CD14-positive monocyte (primary cell): ENCODE results near the gene CREG2. TPM values are rescaled to one million over a fixed set of nuclear protein-coding genes. Genes with fewer than 3 reads are reported as not detected.

Source experiments
- DNase-seq, 3 donors: peaks; one replicate each; pipeline ENCODE4 v3.0.0-alpha.2; 2011 to 2022
- H2AFZ ChIP-seq: 2 replicates; pipeline ENCODE4 v1.6.0; 2012; ENCODE audit warnings: mild to moderate bottlenecking, low read depth, low read length, inconsistent platforms; ENCODE audit not compliant: insufficient read depth, poor library complexity, severe bottlenecking
- H3K27ac ChIP-seq, 2 donors: 1 replicate in 1 of 2; 2 replicates in 1 of 2; pipeline ENCODE4 v1.5.1; 2012 to 2013; ENCODE audit warnings: low read length in 2 of 2, control low read depth in 1 of 2, inconsistent platforms in 1 of 2, low read depth in 1 of 2, mild to moderate bottlenecking in 1 of 2
- H3K27me3 ChIP-seq, 2 donors: one replicate each; pipeline versions ENCODE4 v1.6.0 to v1.6.1; 2011 to 2013; ENCODE audit warnings: low read length in 2 of 2; ENCODE audit not compliant: control insufficient read depth in 2 of 2, insufficient read depth in 2 of 2
- H3K36me3 ChIP-seq, 2 donors: replicated peaks in 1 of 2; 1 replicate in 1 of 2; 2 replicates in 1 of 2; pipeline versions ENCODE4 v1.5.1 to v1.6.1; 2012 to 2013; ENCODE audit warnings: low read length in 2 of 2, control low read depth in 1 of 2, inconsistent platforms in 1 of 2, mild to moderate bottlenecking in 1 of 2; ENCODE audit not compliant: insufficient read depth in 2 of 2, control insufficient read depth in 1 of 2
- H3K4me1 ChIP-seq, 2 donors: 1 replicate in 1 of 2; 2 replicates in 1 of 2; pipeline versions ENCODE4 v1.5.1 to v1.6.1; 2012 to 2013; ENCODE audit warnings: low read length in 2 of 2, control low read depth in 1 of 2, inconsistent platforms in 1 of 2, mild to moderate bottlenecking in 1 of 2, moderate library complexity in 1 of 2; ENCODE audit not compliant: insufficient read depth in 2 of 2, control insufficient read depth in 1 of 2
- H3K4me2 ChIP-seq: replicated peaks from 2 replicates; pipeline ENCODE3; 2012; ENCODE audit warnings: low read length, moderate library complexity, mild to moderate bottlenecking; ENCODE audit not compliant: poor library complexity, severe bottlenecking; ENCODE audit errors: extremely low read depth
- H3K4me3 ChIP-seq, 3 experiments: fragments of 200-600 bp in 1 of 3; sonication (generic) in 1 of 3; replicated peaks in 1 of 3; 1 replicate in 2 of 3; 2 replicates in 1 of 3; pipeline ENCODE4 v1.5.1; 2011 to 2013; ENCODE audit warnings: low read length in 3 of 3, mild to moderate bottlenecking in 3 of 3, control low read depth in 2 of 3, low read depth in 2 of 3, inconsistent platforms in 1 of 3, moderate library complexity in 1 of 3
- H3K79me2 ChIP-seq: 2 replicates; pipeline ENCODE4 v1.6.0; 2012; ENCODE audit warnings: mild to moderate bottlenecking, control low read depth, inconsistent platforms, low read length, moderate library complexity; ENCODE audit not compliant: insufficient read depth
- H3K9ac ChIP-seq: 2 replicates; pipeline ENCODE4 v1.6.0; 2017; ENCODE audit warnings: low read length, mild to moderate bottlenecking; ENCODE audit not compliant: insufficient read depth, poor library complexity, severe bottlenecking
- H3K9me3 ChIP-seq, 2 donors: replicated peaks in 1 of 2; 1 replicate in 1 of 2; 2 replicates in 1 of 2; pipeline versions ENCODE4 v1.5.1 to v1.6.1; 2012 to 2013; ENCODE audit warnings: low read length in 2 of 2, control low read depth in 1 of 2; ENCODE audit not compliant: control insufficient read depth in 1 of 2, insufficient read depth in 1 of 2
- H4K20me1 ChIP-seq: 2 replicates; pipeline ENCODE4 v1.6.0; 2012; ENCODE audit warnings: mild to moderate bottlenecking, low read length, control low read depth, moderate library complexity; ENCODE audit not compliant: insufficient read depth
- H3K27ac Mint-ChIP-seq, 7 donors: one replicate each; pipeline ENCODE4 v1.8.0; 2020; ENCODE audit warnings: mild to moderate bottlenecking in 7 of 7, mixed read lengths in 7 of 7, moderate library complexity in 6 of 7, inconsistent platforms in 2 of 7
- H3K27me3 Mint-ChIP-seq, 3 donors: one replicate each; pipeline ENCODE4 v1.8.0; 2021 to 2022; ENCODE audit warnings: low read depth in 3 of 3, mild to moderate bottlenecking in 3 of 3, mixed read lengths in 3 of 3, moderate library complexity in 3 of 3, inconsistent platforms in 1 of 3
- H3K36me3 Mint-ChIP-seq, 2 donors: one replicate each; pipeline ENCODE4 v1.8.0; 2020; ENCODE audit warnings: mixed read lengths in 2 of 2, inconsistent platforms in 1 of 2, mild to moderate bottlenecking in 1 of 2
- H3K4me1 Mint-ChIP-seq: one replicate; pipeline ENCODE4 v1.8.0; 2020; ENCODE audit warnings: mild to moderate bottlenecking, mixed read lengths
- H3K4me3 Mint-ChIP-seq, 2 donors: one replicate each; pipeline ENCODE4 v1.8.0; 2020; ENCODE audit warnings: mild to moderate bottlenecking in 2 of 2, mixed read lengths in 2 of 2, moderate library complexity in 1 of 2
- H3K9me3 Mint-ChIP-seq, 7 donors: one replicate each; pipeline ENCODE4 v1.8.0; 2020 to 2022; ENCODE audit warnings: mixed read lengths in 7 of 7, mild to moderate bottlenecking in 6 of 7, moderate library complexity in 6 of 7, inconsistent platforms in 2 of 7
- CTCF ChIP-seq: fragments of 200-600 bp; IDR thresholded peaks from one replicate; pipeline ENCODE4 v1.8.0; 2022; ENCODE audit warnings: antibody characterized with exemption, mild to moderate bottlenecking
- WGBS: methylation state at CpG from one replicate; pipeline ENCODE4 v1.1.5; 2013; ENCODE audit warnings: missing lambda C conversion rate; ENCODE audit not compliant: insufficient coverage; 5-methylcytosine and 5-hydroxymethylcytosine counted together
- intact Hi-C, 2 donors: fragments of 100-400 bp; cut with micrococcal nuclease; formaldehyde crosslinking; loops; one replicate each; pipeline versions ENCODE4 v1.15.0 to v1.15.1; 2023
- polyA plus RNA-seq, 3 donors: library from polyadenylated mRNA; depleted of rRNA in 1 of 3; unstranded in 2 of 3; stranded (reverse) in 1 of 3; fragments of 300-500 nt in 2 of 3; fragments of >200 nt in 1 of 3; fragmentation: Illumina TruSeq in 2 of 3; gene quantifications; 1 replicate in 2 of 3; 2 replicates in 1 of 3; pipeline ENCODE4 v1.2.3, GENCODE V29; 2012 to 2021

CREG2 gene
- polyA plus RNA-seq, 3 donors: not detected

- intact Hi-C loops: loop anchor here in 1 of 2 donors (5.0 to 10.0 kb wide), 3 partner anchors 56 to 483 kb away; no protein-coding TSS in a partner anchor
- Histone ChIP-seq H3K27me3 (no peaks in the 10 kb centered on the region), H3K9ac (no peak overlapping the region), H3K4me2 (no peak overlapping the region), H3K4me1 (no peaks in the 10 kb centered on the region), H3K4me3 (no peak overlapping the region), H4K20me1 (no peaks in the 10 kb centered on the region), H3K36me3 (no peaks in the 10 kb centered on the region), H3K9me3 (no peaks in the 10 kb centered on the region), H2AFZ (no peak overlapping the region), H3K79me2 (no peaks in the 10 kb centered on the region), H3K27ac (no peak overlapping the region)
- no peak for TF ChIP-seq CTCF
- H3K4me1 Mint-ChIP-seq: peaks cover 11% of the 10 kb centered on the region
- 100% methylated on average over 1 of the region's 1 CpG for WGBS
- DNase-seq: no peak
- H3K27me3 Mint-ChIP-seq: no peaks in the 10 kb centered on the region
- no peaks in the 10 kb centered on the region for H3K36me3 Mint-ChIP-seq
- H3K27ac Mint-ChIP-seq: no peak overlapping the region
- no peak overlapping the region for H3K4me3 Mint-ChIP-seq
- peaks cover 0 to 2% (median 0%) of the 10 kb centered on the region in 7 donors for H3K9me3 Mint-ChIP-seq
Observed at GRCh38 chr2:101348883-101349282, 38.4 kb downstream of the CREG2 start.

- Histone ChIP-seq H3K4me3 (no peak overlapping the region), H3K36me3 (no peaks in the 10 kb centered on the region), H2AFZ (no peak overlapping the region), H3K4me1 (peaks cover 5 to 7% of the 10 kb centered on the region in 2 donors), H3K9me3 (no peaks in the 10 kb centered on the region), H3K79me2 (no peaks in the 10 kb centered on the region), H3K27me3 (no peaks in the 10 kb centered on the region), H3K27ac (no peak overlapping the region), H4K20me1 (no peaks in the 10 kb centered on the region), H3K4me2 (no peak overlapping the region), H3K9ac (no peak overlapping the region)
- no CpG with 5 or more reads among the region's 3 CpGs for WGBS
- Mint-ChIP-seq H3K27me3 (peaks cover 0 to 2% (median 1%) of the 10 kb centered on the region in 3 donors), H3K4me3 (no peak overlapping the region), H3K36me3 (no peaks in the 10 kb centered on the region), H3K9me3 (no peaks in the 10 kb centered on the region), H3K27ac (no peak overlapping the region), H3K4me1 (peaks cover 18% of the 10 kb centered on the region)
- intact Hi-C loops: loop anchor here in 1 of 2 donors (5.0 to 10.0 kb wide), 3 partner anchors 58 to 485 kb away; no protein-coding TSS in a partner anchor
- TF ChIP-seq CTCF: no peak
- no peak for DNase-seq
Observed at GRCh38 chr2:101346909-101347308, 40.4 kb downstream of the CREG2 start.
